Endothelial cell of umbilical vein (primary cell): ENCODE data around the gene NLGN1. TPM values are rescaled to one million over a fixed set of nuclear protein-coding genes. Genes with fewer than 3 reads are reported as not detected.

Experiments used
- BruUV-seq: library from RNA; stranded (reverse); fragments of 400-500 nt; replicated peaks from 2 replicates; lab custom pipeline; 2021; lab: Mats Ljungman, UMichigan
- CTCF ChIA-PET: fragments of 300-600, 350-600 bp; sonication (Branson Sonifier 250); formaldehyde crosslinking; loops from one replicate; lab custom pipeline; 2021; ENCODE audit warnings: antibody characterized with exemption, inconsistent platforms; lab: Charles Lee
- POLR2A ChIA-PET: fragments of 300-600, 350-600 bp; sonication (Branson Sonifier 250); formaldehyde crosslinking; loops from one replicate; lab custom pipeline; 2021; ENCODE audit warnings: antibody characterized with exemption, inconsistent platforms; lab: Charles Lee
- DNase-seq: peaks from one replicate; pipeline ENCODE4 v3.0.0-alpha.2; 2011; ENCODE audit warnings: low read depth, low spot score
- FAIRE-seq: peaks from 2 replicates; lab custom pipeline; 2011; peaks lifted over from hg19 to GRCh38; lab: Jason Lieb, UNC
- H2AFZ ChIP-seq: 2 replicates; pipeline ENCODE4 v1.6.0; 2012; ENCODE audit warnings: low read depth, low read length, control low read depth, inconsistent platforms
- H3K27ac ChIP-seq: 2 replicates; pipeline ENCODE4 v1.5.1; 2011; ENCODE audit warnings: low read depth, mild to moderate bottlenecking, control low read depth, low read length, moderate library complexity; ENCODE audit not compliant: insufficient read depth
- H3K27me3 ChIP-seq, 2 experiments: 2 replicates each; pipeline versions ENCODE4 v1.6.0 to v1.6.1; 2011; ENCODE audit warnings: low read length in 2 of 2, mixed read lengths in 1 of 2; ENCODE audit not compliant: control insufficient read depth in 2 of 2, insufficient read depth in 2 of 2
- H3K36me3 ChIP-seq, 2 experiments: 2 replicates in 1 of 2; 3 replicates in 1 of 2; pipeline ENCODE4 v1.5.1; 2011; ENCODE audit warnings: low read length in 2 of 2, mild to moderate bottlenecking in 1 of 2, moderate library complexity in 1 of 2; ENCODE audit not compliant: control insufficient read depth in 2 of 2, insufficient read depth in 2 of 2; ENCODE audit errors: extremely low read depth in 1 of 2
- H3K4me1 ChIP-seq: 3 replicates; pipeline ENCODE4 v1.5.1; 2011; ENCODE audit warnings: mild to moderate bottlenecking, low read length; ENCODE audit not compliant: control insufficient read depth, insufficient read depth; ENCODE audit errors: extremely low read depth
- H3K4me2 ChIP-seq: 2 replicates; pipeline ENCODE4 v1.6.1; 2011; ENCODE audit warnings: low read length, control low read depth, mixed read lengths; ENCODE audit not compliant: insufficient read depth
- H3K4me3 ChIP-seq, 3 experiments: fragments of 200-600 bp in 1 of 3; sonication (generic), shearing (Covaris generic) in 1 of 3; replicated peaks in 1 of 3; 2 replicates each; pipeline ENCODE4 v1.5.1; 2011 to 2016; ENCODE audit warnings: control low read depth in 3 of 3, low read length in 3 of 3, mild to moderate bottlenecking in 2 of 3, inconsistent platforms in 1 of 3, low read depth in 1 of 3, moderate library complexity in 1 of 3; ENCODE audit not compliant: insufficient read depth in 1 of 3
- H3K79me2 ChIP-seq: 2 replicates; pipeline ENCODE4 v1.6.0; 2012; ENCODE audit warnings: low read length, inconsistent platforms; ENCODE audit not compliant: control insufficient read depth, insufficient read depth
- H3K9ac ChIP-seq: replicated peaks from 2 replicates; pipeline ENCODE3; 2011; ENCODE audit warnings: low read length, control low read depth; ENCODE audit not compliant: insufficient read depth; ENCODE audit errors: extremely low read depth
- H3K9me1 ChIP-seq: replicated peaks from 3 replicates; pipeline ENCODE4 v1.6.0; 2011; ENCODE audit warnings: mild to moderate bottlenecking, low read length; ENCODE audit not compliant: control insufficient read depth, insufficient read depth; ENCODE audit errors: extremely low read depth
- H3K9me3 ChIP-seq: replicated peaks from 2 replicates; pipeline ENCODE4 v1.5.1; 2012; ENCODE audit warnings: low read length, inconsistent platforms; ENCODE audit not compliant: control insufficient read depth, insufficient read depth
- H4K20me1 ChIP-seq: replicated peaks from 2 replicates; pipeline ENCODE3; 2011; ENCODE audit warnings: mild to moderate bottlenecking, low read length; ENCODE audit not compliant: control insufficient read depth, insufficient read depth; ENCODE audit errors: extremely low read depth
- CTCF ChIP-seq, 2 donors: IDR thresholded peaks; 1 replicate in 1 of 2; 2 replicates in 1 of 2; pipeline ENCODE4 v1.5.1; 2011; ENCODE audit warnings: low read length in 2 of 2, mild to moderate bottlenecking in 2 of 2, moderate library complexity in 2 of 2, control low read depth in 1 of 2, inconsistent platforms in 1 of 2, low read depth in 1 of 2; ENCODE audit not compliant: insufficient read depth in 1 of 2; ENCODE audit errors: extremely low read depth in 1 of 2
- POLR2A ChIP-seq: IDR thresholded peaks from 2 replicates; pipeline ENCODE4 v1.6.1; 2012; ENCODE audit warnings: low read depth, mild to moderate bottlenecking, control low read depth, low read length
- dilution Hi-C: fragments of 300-500 bp; cut with MboI; formaldehyde crosslinking; loops from one replicate; pipeline ENCODE4 v1.15.0; 2019; ENCODE audit warnings: low sequenced_read_pairs; ENCODE audit not compliant: extremely low pct_ligation_motif_present
- intact Hi-C: fragments of 100-400 bp; cut with micrococcal nuclease; formaldehyde crosslinking; loops from one replicate; pipeline ENCODE4 v1.10.0; 2022
- polyA plus RNA-seq, 4 experiments: library from polyadenylated mRNA; depleted of rRNA in 3 of 4; stranded (reverse) in 3 of 4; unstranded in 1 of 4; fragments of >200 nt; gene quantifications; 2 replicates each; pipeline versions ENCODE4 v1.2.1 to v1.2.3, GENCODE V29; 2011 to 2012; ENCODE audit warnings: missing spikeins in 1 of 4
- total RNA-seq: library from RNA; stranded (reverse); gene quantifications from 2 replicates; pipeline ENCODE4 v1.2.3, GENCODE V29; 2021

The NLGN1 gene
- total and polyA plus RNA-seq, 2 donors (not counting 3 experiments of a cell fraction or from before 2014, with no cell fraction given) = 7.9 to 16.3 TPM

- Histone ChIP-seq H3K36me3 (no peaks in the 10 kb centered on the region), H3K9ac (peak overlapping the region; percentile 89), H4K20me1 (no peaks in the 10 kb centered on the region), H3K4me3 (peak overlapping the region; percentile 62 to 99 (median 99)), H3K79me2 (peaks cover 13% of the 10 kb centered on the region), H3K9me1 (no peaks in the 10 kb centered on the region), H3K4me2 (peak overlapping the region; percentile 100), H3K9me3 (no peaks in the 10 kb centered on the region), H2AFZ (peak overlapping the region; percentile 78), H3K27ac (peak overlapping the region; percentile 64), H3K27me3 (no peaks in the 10 kb centered on the region), H3K4me1 (peaks cover 5% of the 10 kb centered on the region)
- peak; percentile 54 to 72 for TF ChIP-seq CTCF (IDR thresholded peaks at IDR 0.05; ENCODE audit: extremely low read depth in 1 of 2, insufficient read depth in 1 of 2, low read depth in 1 of 2, low read length in 2 of 2)
- TF ChIP-seq POLR2A = no peak
- intact Hi-C loops (loop anchor here (1.0 to 10.0 kb wide), 7 partner anchors 149 to 1041 kb away; no protein-coding TSS in a partner anchor), dilution Hi-C loops (no loop called here)
- POLR2A ChIA-PET = no interaction called here
- peak; percentile 68 for FAIRE-seq
- DNase-seq = peak; percentile 84
- CTCF ChIA-PET = interaction anchor here (0.6 to 2.1 kb wide), 16 partner anchors 9 to 419 kb away, joined by 3 to 9 read pairs (median 3); no protein-coding TSS in a partner anchor
- no TSS peak for BruUV-seq
Observed at GRCh38 chr3:173584093-173584837, 186.7 kb downstream of the NLGN1 start.
